GM13977 (cell line): Measurements from ENCODE around the gene FXYD1.

Experiments used
- DNase-seq: peaks from one replicate; pipeline ENCODE4 v3.0.0; 2012; ENCODE audit warnings: low spot score
- in situ Hi-C: fragments of 300-500 bp; cut with MboI; formaldehyde crosslinking; loops from one replicate; pipeline ENCODE4 v1.12.0; 2022; ENCODE audit warnings: low sequenced_read_pairs, low pct_unique_long_range_greater_than_20kb, mixed read lengths, inconsistent platforms; ENCODE audit not compliant: unreplicated experiment
- TF ChIP-seq, protein P1 (sequence below): IDR thresholded peaks from 2 replicates; pipeline ENCODE4 v1.5.1; 2012; ENCODE audit warnings: mild to moderate bottlenecking, control low read depth; ENCODE audit not compliant: insufficient read depth; ENCODE audit errors: extremely low read depth, missing control alignments

FXYD1 gene

DNA sequence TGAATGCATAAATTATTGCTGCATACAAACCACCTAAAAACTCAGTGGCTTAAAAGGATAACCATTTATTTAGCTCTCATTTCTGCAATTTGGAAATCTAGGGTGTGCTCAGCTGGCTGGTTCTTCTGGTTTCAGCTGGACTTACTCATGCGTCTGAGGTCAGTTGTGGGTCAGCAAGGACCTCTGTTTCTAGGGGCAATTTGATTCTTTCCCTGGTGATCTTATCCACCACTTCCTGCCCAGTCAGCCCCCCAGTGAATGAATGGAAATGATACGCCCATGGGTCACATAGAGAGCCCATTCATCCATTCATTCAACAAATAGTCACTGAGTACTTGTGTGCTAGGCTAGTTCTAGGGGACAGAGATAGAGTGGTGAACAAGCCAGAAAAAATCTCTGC is 25.8 kb downstream of the FXYD1 start:
- in situ Hi-C loops, result no loop called here
- TF ChIP-seq, protein P1, sequence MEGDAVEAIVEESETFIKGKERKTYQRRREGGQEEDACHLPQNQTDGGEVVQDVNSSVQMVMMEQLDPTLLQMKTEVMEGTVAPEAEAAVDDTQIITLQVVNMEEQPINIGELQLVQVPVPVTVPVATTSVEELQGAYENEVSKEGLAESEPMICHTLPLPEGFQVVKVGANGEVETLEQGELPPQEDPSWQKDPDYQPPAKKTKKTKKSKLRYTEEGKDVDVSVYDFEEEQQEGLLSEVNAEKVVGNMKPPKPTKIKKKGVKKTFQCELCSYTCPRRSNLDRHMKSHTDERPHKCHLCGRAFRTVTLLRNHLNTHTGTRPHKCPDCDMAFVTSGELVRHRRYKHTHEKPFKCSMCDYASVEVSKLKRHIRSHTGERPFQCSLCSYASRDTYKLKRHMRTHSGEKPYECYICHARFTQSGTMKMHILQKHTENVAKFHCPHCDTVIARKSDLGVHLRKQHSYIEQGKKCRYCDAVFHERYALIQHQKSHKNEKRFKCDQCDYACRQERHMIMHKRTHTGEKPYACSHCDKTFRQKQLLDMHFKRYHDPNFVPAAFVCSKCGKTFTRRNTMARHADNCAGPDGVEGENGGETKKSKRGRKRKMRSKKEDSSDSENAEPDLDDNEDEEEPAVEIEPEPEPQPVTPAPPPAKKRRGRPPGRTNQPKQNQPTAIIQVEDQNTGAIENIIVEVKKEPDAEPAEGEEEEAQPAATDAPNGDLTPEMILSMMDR, result no peak
- no peak for DNase-seq

DNA sequence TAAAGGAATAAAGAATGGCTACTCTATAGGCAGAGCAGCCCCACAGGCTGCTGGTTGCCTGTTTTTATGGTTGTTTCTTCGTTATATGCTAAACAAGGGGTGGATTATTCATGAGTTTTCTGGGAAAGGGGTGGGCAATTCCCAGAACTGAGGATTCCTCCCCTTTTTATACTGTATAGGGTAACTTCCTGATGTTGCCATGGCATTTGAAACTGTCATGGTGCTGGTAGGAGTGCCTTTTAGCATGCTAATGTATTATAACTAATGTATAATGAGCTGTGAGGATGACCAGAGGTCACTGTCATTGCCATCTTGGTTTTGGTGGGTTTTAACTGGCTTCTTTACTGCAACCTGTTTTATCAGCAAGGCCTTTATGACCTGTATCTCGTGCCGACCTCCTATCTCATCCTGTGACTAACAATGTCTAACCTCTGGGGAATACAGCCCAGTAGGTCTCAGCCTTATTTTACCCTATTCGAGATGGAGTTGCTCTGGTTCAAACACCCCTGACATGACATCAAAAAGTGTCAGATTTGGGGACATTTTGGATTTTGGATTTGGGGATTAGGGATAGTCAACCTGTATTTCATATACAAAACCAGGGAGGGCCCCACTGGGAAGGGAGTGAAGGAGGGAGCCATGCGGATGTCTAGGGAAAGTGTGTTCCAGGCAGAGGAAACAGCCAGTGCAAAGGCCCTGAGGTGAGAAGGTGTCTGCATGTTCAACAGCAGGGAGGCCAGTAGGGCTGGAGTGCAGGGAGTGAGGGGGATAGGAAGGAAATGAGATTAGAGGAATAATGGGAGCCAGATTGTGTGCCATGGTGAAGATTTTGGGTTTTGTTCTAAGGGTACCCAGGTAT is 26.8 kb downstream of the FXYD1 start:
- in situ Hi-C loops, result no loop called here
- TF ChIP-seq, protein P1, result no peak
- DNase-seq, result no peak

DNA sequence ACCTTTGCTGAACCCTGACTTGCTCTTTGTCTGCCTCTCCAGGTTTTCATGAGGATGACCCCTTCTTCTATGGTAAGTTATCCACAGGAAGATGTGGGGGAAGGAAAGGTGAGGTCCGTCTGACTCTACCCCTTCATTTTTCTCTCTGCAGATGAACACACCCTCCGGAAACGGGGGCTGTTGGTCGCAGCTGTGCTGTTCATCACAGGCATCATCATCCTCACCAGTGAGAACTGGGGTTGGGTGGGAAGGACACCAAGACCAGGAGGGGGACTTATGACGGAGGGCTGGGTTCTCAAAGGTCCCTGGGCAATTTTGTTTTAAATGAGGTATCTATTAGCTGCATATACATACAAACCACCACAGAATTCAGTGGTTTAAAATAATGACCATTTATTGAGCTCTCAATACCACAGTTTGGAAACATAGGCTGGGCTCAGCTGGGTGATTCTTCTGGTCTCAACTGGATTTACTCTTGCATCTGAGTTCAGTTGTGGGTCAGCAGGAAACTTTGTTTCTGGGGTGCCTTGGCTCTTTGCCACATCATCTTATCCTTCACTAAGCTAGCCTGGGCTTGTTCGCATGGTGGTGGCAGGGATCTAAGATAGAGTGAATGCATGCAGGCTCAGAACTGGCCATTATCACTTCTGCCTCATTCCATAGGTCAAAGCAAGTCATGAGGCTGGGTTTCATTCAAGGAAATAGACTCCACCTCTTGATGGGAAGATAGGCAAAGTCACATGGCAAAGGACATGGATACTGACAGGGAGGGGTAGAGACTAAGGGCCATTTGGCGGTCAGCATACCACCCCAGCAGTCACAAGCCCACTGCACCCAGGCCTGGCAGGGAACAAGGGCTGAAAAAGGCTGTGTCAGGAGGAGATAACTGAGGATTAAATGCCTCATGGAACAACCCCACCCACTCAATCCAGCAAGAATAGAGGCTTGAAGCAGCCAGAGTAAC is 27.8 kb downstream of the FXYD1 start:
- TF ChIP-seq, protein P1, result no peak
- in situ Hi-C loops, result no loop called here
- DNase-seq, result no peak

DNA sequence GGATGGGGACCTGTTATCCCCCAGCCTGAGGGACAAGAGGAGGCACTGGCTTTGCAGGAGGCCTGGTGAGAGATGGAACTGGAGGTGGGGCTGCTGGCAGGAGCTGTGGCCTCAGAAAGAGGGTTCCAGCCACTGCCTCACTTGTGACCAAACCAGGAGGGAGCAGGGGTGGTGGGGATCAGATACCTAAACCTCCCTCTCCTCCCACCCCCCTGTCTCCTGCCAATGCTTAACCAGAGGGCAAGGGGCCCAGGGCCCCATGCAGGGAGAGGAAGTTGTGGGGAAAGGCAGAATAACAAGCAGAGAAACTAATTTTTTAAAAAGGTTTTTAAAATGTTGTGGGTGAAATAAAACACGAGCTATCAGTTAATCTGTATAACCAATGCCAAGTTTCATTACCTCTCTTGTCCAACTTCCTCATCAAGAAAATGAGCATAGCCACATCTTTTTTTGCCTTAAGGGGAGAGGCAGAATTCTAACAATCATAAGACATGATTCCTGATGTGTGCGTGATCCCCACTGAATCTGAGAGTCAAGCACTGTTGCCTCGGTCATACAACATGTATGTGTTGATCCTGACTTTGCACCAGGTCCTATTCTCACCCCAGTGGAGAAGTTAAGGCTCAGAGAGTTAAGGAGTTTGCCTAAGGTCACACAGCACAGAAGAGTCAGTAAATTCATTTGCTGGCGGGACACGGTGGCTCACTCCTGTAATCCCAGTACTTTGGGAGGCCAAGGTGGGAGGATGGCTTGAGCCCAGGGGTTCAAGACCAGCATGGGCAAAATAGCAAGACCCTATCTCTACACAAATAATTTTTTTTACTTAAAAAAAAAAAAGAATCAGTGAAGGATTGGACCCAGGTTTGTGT is 28.9 kb downstream of the FXYD1 start:
- no peak for DNase-seq
- TF ChIP-seq, protein P1, result no peak
- in situ Hi-C loops, result no loop called here

DNA sequence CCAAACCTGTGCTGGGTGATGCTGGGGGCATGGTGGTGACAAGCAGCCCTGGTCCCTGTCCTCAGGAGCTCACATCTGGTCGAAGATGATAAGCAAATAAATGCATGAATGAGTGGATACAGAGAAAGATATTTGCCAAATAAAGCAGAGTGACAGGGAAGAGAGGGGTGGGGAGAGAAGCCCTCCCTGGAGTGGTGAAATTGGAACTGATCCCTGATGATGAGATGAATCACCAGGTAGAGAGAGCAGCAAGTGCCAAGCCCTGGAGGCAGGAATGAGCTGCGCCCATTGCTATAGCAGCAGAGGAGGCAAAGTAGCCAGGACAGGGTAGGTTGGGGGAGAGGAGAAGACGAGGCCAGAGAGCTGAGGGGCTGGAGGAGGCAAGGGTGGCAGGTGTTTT is 29.6 kb downstream of the FXYD1 start:
- in situ Hi-C loops, result no loop called here

More for the DNA sequence above, 29.6 kb downstream of the FXYD1 start:
- TF ChIP-seq, protein P1, result no peak
- no peak for DNase-seq
